ENCODE results near the gene MAGI2. TPM values are rescaled to one million over a fixed set of nuclear protein-coding genes. Genes with fewer than 3 reads are reported as not detected.

The MAGI2 gene
- total and polyA plus RNA-seq, 2 donors from 2014 or later = 4.4 to 9.0 TPM

DNA sequence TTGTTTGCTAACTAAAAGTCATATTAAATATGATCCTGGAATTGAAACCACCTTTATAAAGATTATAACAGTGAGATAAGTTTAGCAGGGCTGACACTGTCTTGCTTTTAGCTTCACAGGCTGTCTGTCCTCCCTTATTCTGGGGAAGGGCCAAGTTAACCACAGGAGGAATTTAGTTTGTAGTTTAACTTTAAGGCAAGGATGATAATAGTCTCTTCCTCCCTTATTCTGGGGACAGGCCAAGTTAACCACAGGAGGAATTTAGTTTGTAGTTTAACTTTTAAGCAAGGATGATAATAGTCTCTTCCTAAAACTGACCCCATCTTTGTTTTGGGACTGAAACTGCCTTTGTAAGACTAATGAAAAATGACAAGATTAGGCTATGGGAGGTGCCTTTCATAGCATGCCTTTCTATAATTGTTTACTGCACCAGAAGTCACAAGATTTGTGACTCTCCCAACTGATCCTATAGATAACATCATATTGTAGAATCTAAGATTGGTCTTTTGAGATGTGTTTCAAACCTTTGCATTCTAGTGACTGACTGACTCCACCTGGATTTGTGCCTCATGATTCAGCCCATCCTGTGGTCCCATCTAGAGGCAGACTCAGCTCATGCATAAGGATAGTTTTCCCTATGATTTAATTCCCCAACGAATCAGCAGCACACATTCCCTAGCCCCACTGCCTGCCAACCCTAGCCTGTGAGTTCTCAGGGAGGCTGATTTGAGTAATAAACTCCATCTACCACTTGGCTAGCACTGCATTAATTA is 212.0 kb downstream of the MAGI2 start:
- Histone ChIP-seq H3K4me1 (ENCODE audit: control insufficient read depth in 2 of 3, insufficient read depth in 2 of 3, low read depth in 1 of 3, low read length in 3 of 3) (no peaks in the 10 kb centered on the region), H3K9me3 (ENCODE audit: control insufficient read depth in 2 of 3, insufficient read depth in 1 of 3, low read length in 3 of 3) (no peaks in the 10 kb centered on the region), H3K4me3 (ENCODE audit: low read length in 3 of 3) (no peak overlapping the region), H3K36me3 (ENCODE audit: control insufficient read depth in 2 of 3, insufficient read depth in 3 of 3, low read length in 3 of 3) (no peaks in the 10 kb centered on the region), H3K27me3 (ENCODE audit: control insufficient read depth, insufficient read depth, low read length) (no peaks in the 10 kb centered on the region), H3K9ac (ENCODE audit: low read length in 3 of 3) (no peak overlapping the region), H3K27ac (ENCODE audit: low read depth in 2 of 2, low read length in 2 of 2) (no peak overlapping the region)
- DNase-seq = peak in 1 of 5 donors; percentile 16
- TF ChIP-seq, protein P1, sequence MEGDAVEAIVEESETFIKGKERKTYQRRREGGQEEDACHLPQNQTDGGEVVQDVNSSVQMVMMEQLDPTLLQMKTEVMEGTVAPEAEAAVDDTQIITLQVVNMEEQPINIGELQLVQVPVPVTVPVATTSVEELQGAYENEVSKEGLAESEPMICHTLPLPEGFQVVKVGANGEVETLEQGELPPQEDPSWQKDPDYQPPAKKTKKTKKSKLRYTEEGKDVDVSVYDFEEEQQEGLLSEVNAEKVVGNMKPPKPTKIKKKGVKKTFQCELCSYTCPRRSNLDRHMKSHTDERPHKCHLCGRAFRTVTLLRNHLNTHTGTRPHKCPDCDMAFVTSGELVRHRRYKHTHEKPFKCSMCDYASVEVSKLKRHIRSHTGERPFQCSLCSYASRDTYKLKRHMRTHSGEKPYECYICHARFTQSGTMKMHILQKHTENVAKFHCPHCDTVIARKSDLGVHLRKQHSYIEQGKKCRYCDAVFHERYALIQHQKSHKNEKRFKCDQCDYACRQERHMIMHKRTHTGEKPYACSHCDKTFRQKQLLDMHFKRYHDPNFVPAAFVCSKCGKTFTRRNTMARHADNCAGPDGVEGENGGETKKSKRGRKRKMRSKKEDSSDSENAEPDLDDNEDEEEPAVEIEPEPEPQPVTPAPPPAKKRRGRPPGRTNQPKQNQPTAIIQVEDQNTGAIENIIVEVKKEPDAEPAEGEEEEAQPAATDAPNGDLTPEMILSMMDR (IDR thresholded peaks at IDR 0.05; ENCODE audit: borderline replicate concordance, extremely low read depth, insufficient read depth) = no peak
- no peak for FAIRE-seq
- intact Hi-C loops (cut with DNase I) = no loop called here

DNA sequence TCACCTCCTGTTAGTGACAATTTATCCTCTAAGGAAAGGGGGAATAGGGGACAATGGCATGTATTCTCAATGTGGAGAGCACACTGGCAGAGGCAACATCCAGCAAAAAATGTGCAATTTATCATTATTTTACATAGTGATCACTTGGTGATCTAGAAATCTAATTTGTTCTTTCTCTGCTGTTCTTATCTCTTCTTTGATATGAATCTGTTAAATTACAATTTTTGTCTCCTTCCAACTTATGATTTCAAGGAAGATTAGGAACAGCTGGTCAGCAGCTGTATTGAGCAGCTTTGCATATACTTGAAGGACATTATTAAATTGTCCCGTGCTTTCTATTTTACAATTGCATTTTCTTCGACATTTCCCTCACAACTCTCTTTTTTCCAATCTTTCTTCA is 213.1 kb downstream of the MAGI2 start:
- FAIRE-seq (no peak), DNase-seq (no peak)
- TF ChIP-seq, protein P1 (IDR thresholded peaks at IDR 0.05; ENCODE audit: borderline replicate concordance, extremely low read depth, insufficient read depth) = no peak
- Histone ChIP-seq H3K4me1 (ENCODE audit: control insufficient read depth in 2 of 3, insufficient read depth in 2 of 3, low read depth in 1 of 3, low read length in 3 of 3) (no peaks in the 10 kb centered on the region), H3K9ac (ENCODE audit: low read length in 3 of 3) (no peak overlapping the region), H3K9me3 (ENCODE audit: control insufficient read depth in 2 of 3, insufficient read depth in 1 of 3, low read length in 3 of 3) (no peaks in the 10 kb centered on the region), H3K27me3 (ENCODE audit: control insufficient read depth, insufficient read depth, low read length) (no peaks in the 10 kb centered on the region), H3K27ac (ENCODE audit: low read depth in 2 of 2, low read length in 2 of 2) (no peak overlapping the region), H3K36me3 (ENCODE audit: control insufficient read depth in 2 of 3, insufficient read depth in 3 of 3, low read length in 3 of 3) (no peaks in the 10 kb centered on the region), H3K4me3 (ENCODE audit: low read length in 3 of 3) (no peak overlapping the region)
- intact Hi-C loops (cut with DNase I) = no loop called here

DNA sequence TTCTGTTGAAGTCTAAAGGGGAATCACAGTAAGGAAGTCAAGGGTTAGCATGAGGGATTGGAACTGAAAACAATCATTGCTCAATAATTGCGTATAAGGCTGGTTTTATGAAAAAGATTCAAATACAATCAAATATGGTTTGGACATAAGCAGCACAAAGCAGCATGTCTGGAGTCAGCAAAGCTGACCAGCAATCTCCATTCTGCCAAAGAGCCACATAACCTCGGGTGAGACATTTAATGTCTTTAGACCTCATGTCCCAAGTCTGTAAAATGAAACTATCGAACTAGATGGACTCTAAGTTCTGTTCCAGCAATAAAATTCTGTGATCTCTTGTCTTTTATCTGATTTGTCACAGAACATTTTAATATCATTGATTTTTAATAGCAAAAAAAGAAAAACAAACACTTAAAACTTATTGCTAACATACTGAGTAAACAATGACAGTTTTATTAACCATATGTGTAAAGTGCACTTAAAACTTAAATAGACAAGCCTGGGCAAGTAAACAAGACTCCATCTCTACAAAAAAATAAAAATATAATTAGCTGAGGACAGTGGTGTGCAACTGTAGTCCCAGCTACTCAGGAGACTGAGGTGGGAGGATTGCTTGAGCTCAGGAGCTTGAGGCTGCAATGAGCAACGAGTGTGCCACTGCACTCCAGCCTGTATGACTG is 217.0 kb downstream of the MAGI2 start:
- Histone ChIP-seq H3K9me3 (ENCODE audit: control insufficient read depth in 2 of 3, insufficient read depth in 1 of 3, low read length in 3 of 3) (no peaks in the 10 kb centered on the region), H3K27me3 (ENCODE audit: control insufficient read depth, insufficient read depth, low read length) (no peaks in the 10 kb centered on the region), H3K4me1 (ENCODE audit: control insufficient read depth in 2 of 3, insufficient read depth in 2 of 3, low read depth in 1 of 3, low read length in 3 of 3) (no peaks in the 10 kb centered on the region), H3K9ac (ENCODE audit: low read length in 3 of 3) (no peak overlapping the region), H3K36me3 (ENCODE audit: control insufficient read depth in 2 of 3, insufficient read depth in 3 of 3, low read length in 3 of 3) (no peaks in the 10 kb centered on the region), H3K27ac (ENCODE audit: low read depth in 2 of 2, low read length in 2 of 2) (no peak overlapping the region), H3K4me3 (ENCODE audit: low read length in 3 of 3) (no peak overlapping the region)
- intact Hi-C loops (cut with DNase I) = no loop called here
- TF ChIP-seq, protein P1 (IDR thresholded peaks at IDR 0.05; ENCODE audit: borderline replicate concordance, extremely low read depth, insufficient read depth) = no peak
- FAIRE-seq (no peak), DNase-seq (no peak)
